CD4-positive, alpha-beta T cell treated with Interferon gamma for 1 hour (primary cell): ENCODE results near the gene PCNX3.
"Not testable (repeated sequence)": the region's sequence is repeated elsewhere in the genome, so short reads cannot be mapped to it uniquely, and the experiment has no call there.

ENCODE experiments used
- DNase-seq: peaks from one replicate; pipeline ENCODE4 v3.0.0-alpha.2; 2020

Gene PCNX3

DNA sequence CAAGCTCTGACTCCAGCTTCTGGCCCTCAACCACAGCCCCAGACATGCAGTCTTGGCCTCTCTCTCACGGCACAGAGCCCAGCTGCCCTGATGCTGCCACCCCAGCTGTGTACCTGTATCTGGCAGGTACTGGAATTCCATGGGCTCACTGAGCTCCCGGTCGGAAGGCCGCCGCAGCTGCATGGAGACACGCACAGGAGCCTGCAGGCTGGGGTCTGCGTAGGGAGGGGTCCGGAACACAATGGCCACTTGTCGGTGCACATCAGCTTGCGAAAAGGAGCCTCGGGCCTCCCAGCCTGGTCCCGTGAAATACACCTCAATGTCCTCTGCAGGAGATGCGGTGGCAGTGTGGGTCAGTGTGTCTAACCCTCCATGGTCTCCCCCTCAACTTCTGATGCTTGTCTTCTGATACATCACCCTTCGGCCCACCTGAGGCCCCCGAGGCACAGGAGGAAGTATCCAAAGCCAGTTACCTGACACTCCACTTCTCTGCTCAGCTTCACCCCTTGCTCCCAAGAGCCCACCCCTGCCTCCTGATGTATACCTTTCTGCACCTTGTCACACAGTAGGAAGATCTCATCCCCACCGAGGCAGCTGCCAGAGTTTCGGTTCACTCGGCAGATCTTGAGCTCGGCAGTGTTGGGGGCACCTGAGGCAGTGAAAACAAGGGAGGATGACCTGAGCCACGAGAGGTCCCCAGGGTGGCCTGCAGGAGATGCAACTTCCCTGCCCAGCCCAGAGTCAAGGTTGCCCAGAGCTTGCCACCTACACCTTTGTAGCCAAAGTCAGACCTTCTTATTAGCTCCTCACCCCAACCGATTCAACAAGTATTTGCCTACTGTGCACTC, 42.8 kb downstream of the PCNX3 start:
- no peak for DNase-seq

DNA sequence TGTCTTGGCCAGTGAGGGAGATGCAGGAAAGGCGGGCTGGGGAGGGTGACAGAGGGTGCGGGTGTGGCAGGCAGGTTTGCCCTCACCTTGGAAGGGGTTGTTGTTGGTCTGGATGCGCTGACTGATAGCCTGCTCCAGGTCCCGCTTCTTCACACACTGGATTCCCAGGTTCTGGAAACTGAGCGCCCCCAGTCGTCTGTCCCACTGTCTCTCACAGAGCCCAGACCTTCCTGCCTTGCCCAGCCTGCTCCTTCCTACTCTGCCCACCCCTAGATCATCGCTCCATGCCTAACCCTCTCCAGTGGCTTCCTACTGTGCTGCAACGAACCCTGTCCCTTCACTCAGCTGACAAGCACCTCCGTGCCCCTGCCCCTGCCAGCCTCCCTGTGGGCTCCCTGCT, 44.5 kb downstream of the PCNX3 start:
- DNase-seq: no peak

DNA sequence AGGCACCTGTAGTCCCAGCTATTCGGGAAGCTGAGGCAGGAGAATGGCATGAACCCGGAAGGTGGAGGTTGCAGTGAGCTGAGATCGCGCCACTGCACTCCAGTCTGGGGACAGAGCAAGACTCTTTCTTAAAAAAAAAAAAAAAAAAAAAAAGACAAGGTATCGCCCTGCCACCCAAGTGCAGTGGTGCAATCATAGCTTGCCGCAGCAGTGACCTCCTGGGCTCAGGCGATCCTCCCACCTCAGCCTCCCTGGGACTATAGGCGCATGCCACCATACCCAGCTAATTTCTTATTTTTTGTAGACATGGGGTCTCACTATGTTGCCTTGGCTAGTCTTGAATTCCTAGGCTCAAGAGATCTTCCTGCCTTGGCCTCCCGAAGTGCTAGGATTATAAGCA, 45.3 kb downstream of the PCNX3 start:
- not testable (repeated sequence) for DNase-seq

DNA sequence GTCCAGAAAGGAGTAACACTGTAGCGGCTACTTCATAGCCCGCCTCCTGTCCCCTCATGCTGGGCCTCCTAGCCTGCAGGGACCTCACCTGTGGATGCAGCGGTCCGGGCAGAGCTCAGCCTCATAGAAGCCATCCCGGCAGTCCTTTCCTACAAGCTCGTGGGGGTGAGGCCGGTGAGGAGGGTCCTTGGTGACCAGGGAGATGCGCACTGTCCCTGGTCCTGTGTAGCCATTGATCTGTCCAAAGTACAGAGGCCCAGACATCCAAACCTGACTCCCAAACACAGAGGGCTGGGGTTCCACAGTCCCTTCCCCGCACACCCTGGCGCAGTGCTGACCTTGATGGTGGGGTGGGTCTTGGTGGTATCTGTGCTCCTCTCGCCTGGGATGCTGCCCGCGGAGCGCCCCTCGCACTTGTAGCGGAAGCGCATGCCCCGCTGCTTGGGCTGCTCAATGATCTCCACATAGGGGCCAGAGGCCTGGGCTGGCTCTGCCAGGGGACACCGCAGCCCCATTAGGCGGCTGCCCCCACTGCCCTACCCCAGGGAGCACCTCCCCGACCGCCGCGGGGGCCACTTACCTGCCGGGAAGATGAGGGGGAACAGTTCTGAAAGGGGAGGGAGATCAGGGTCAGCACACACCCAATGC, 46.1 kb downstream of the PCNX3 start:
- DNase-seq: no peak

DNA sequence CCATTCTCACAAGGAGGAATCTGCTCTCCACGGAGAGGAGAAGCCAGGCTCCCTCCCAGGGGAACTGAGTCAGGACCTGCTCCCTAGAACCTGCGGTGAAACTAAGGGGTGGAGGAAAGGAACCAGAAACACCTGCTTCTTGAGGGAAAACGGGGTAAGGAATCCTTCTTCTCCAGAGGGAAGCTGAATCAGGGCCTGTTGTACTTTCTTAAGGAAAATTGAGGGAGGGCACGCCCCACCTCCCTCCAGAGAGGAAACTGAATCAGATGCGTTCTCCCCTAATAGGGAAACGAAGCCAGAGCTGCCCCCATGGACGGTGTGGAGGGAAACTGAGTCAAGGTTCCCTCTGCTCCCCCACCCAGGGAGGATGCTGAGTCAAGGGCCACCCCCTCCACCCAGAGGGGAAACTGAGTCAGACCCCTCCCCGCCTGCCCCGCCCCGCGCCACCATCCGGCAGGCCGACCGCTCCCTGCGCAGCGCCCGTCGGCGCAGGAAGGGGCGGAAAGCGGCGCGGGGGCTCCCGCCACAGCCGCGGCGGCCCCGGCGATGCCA, 46.7 kb downstream of the PCNX3 start:
- peak; percentile 34 for DNase-seq

DNA sequence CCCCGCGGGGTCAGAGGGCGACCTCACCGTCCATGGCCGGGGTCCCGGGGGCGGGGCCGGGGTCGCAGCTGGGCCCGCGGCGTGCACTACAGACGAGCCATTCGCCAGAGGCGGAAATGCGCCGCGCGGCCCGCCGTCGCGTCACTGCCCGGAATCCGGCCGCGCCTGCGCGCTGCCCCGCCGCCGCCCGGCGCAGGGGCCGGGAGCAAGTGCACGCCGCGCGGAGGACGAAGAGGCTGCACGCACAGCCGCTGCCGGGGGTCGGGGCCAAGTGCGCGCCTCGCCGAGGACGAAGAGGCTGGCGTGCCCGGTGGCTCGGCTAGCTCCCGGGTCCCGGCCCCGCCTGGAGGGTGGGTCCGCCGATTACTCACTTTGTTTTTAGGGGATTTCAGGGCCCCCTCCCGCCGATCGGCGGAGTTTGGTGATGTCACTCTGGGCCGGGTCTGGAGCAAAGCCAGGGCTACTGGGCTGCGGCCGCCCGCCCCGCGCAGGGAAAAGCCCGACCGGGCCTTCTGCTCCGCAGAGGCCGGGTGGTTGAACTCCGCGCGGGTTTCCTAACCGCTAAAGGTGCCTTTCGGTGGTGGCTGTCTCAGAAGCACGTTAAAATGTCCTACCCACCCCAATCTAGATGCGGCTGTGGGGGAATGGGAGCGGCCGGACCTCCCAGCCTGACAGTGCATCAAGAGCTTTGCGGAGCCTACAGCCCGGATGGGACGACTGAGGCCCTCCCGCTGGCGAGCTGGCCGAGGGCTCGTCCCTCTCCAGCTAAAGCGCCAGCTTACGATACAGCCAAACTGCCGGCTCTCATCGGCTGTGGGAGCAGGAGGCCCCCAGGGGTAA, 47.4 kb downstream of the PCNX3 start, which contains the start of gene RELA:
Gene RELA (minus strand): TSS at position 118 of the 840 bp plus-strand sequence. CDS start 84 bp downstream, at position 34.
- peak; percentile 93 for DNase-seq

DNA sequence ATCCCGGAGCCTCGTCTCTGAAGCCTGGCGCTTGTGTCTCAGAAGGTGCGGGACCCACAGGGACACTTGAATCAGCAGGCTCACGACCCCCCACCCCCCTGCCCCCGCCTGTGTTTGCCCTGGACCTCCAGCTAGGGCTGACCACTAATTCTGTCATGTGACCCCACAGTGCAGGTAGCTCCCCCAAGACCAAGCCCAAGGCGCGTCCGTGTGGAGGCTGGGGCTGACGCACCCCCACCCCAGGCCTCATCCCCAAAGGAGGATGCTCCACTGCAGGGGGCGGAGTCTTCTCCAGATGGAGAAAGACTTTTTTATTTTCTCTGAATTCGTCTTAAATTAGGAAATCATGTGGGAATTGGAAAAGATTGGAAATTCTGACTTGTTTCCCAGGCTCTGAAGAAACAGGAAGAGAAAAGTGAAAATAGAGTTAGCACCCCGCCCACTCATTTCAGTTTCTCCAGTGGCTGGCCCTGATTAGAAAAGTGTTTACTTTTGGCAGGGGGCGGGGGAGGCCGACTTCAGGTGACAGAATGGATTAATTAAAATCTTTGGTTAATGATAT, 48.1 kb downstream of the PCNX3 start:
- DNase-seq: peak; percentile 57

DNA sequence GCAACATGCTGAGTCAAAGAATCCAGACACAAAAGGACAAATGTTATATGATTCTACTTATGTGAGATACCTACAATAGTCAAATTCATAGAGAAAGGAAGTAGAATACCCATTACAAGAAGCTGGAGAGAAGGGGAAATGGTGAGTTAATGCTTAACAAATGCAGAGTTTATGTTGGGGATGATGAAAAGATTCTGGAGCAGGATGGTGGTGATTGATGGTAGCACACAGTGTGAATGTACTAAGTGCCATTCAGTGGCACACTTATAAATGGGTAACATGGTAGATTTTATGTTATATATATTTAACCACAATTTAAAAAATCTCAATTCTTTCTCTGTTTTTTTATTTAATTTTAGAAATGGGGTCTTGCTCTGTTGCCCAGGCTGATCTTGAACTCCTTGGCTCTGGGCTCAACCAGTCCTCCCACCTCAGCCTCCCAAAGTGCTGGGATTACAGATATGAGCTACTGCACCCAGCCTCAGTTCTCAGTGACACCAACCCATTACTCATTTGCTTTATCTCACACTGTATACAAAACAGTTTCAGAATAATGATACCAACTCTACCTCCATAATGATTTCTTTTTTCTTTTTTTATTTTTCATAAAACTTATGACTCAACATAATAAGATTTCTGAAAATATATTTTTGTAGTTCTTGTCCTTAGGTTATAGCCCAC, 56.7 kb downstream of the PCNX3 start:
- DNase-seq: no peak

DNA sequence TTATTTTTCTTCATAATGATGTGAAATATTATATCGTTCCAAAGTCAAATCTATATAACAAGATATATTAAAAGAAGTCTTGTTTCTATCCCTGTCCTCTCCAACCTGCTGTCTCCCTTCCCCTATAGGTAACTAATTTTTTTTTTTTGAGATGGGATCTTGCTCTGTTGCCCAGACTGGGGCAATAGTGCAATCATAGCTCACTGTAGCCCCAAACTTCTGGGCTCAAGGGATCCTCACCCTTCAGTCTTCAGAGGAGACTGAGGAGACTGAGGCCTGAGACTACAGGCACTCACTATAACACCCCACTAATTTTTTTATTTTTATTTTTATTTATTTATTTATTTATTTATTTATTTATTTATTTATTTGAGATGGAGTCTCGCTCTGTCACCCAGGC, 57.4 kb downstream of the PCNX3 start:
- no peak for DNase-seq

DNA sequence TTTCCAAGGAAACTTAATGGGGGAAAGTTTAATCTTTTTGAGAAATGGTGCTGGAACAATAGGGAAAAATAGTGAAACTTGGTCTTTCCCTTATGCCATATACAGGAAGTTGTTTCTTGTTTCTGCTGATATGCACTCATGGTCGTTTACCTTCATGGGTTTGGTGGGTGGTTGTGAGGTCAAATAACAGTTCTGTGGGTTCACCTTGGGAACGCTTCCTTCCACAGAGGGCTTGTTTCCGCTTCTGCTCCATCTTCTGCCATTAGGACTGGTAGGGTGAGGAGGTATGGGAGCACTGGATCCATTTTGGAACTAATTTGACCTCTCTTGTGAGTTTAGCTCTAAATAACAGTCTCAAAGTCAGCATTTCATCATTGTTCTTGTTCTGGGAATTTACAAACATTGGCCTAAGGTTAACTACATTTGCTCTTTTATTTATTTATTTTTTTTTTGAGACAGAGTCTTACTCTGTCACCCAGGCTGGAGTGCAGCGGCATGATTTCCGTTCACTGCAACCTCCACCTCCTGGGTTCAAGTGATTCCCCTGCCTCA, 64.7 kb downstream of the PCNX3 start:
- no peak for DNase-seq

DNA sequence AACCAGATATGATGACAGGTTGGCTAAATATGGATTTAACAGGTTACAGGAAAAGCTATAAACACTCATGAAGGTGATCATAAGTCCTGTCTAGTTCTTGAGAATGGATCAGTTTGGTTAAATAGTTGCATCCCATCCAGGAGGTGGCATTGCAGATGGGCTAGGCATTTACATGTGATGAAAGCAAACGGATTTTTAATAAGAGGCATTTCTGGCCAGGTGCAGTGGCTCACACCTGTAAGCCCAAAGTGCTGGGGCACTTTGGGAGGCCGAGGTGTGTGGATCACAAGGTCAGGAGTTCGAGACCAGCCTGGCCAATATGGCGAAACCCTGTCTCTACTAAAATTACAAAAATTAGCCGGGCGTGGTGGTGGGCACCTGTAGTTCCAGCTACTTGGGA, 67.9 kb downstream of the PCNX3 start:
- not testable (repeated sequence) for DNase-seq

DNA sequence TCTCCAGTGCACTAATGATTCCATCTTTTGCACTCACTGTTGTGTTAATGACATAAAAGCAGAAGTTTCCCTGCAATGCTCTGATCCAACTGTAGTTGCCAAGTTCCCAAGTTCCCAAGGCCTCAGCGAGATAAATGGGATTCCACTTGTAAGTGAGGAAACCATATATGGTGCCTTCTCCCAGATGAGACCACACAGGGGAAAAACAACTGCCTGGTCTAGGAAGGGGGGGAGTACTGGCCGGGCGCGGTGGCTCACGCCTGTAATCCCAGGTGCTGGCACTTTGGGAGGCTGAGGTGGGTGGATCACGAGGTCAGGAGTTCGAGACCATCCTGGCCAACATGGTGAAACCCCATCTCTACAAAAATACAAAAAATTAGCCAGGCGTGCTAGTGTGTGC, 70.4 kb downstream of the PCNX3 start:
- no peak for DNase-seq
